GM18502 (cell line): ENCODE results near the gene ATP2B3.
A peak's percentile ranks its signal among the peaks of the same experiment; 100 is the strongest.

Source experiments
- ATAC-seq: cut with Tn5 transposase; IDR thresholded peaks from one replicate; pipeline ENCODE4 v1.9.1; 2021; ENCODE audit warnings: mild to moderate bottlenecking; ENCODE audit not compliant: unreplicated experiment, poor library complexity

Gene ATP2B3

DNA sequence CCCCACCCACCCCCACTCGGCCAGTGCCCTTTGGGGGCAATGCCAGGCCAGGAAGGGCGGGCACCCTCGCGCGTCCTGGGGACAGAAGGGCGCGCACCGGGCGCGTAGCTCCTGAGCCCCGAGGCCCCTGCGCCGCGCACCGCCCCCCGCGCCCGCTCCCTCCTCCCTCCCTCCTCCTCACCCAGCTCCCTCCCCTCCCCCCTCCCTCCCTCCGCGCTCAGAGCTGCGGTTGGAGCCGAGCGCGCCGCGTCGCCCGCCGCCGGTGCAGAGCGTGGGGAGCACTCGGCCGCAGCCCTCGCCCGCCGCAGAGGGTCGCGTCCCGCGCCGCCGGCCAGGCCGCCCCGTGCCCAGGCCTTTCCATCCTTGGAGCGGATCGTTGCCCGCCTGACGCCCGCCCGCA is at the start of gene ATP2B3:
ATP2B3 (plus strand) TSS at position 220 of the 400 bp plus-strand sequence. CDS start 18,606 bp downstream, outside the sequence.
- no peak for ATAC-seq

DNA sequence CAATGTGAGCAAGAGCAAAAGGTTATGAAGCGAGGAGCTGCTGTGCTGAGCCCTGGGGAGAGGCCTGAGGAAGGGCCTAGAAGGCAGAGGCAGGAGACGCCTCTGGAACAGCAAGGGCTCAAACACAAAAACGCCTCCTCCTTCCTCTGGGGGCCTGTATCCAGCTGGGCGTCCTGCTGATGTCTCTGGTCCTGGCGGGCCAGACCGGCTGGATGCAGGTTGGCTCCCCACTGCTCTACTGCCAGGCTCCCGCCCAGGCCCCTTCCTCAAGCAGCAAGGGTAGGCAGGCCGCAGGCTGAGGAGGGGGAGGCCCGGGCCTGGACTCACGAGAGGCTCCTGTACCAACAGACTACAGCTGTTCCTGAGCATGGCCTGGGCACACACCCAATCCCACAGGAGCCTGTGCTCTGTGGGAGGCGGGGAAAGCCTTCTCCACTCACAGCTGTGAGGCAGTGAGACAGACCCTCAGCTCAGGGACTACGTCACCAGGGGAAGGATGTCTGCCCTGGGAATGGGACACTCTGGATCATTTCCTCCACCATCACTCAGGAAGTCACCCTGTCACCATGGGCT is 49.3 kb upstream of the ATP2B3 start:
- no peak for ATAC-seq

DNA sequence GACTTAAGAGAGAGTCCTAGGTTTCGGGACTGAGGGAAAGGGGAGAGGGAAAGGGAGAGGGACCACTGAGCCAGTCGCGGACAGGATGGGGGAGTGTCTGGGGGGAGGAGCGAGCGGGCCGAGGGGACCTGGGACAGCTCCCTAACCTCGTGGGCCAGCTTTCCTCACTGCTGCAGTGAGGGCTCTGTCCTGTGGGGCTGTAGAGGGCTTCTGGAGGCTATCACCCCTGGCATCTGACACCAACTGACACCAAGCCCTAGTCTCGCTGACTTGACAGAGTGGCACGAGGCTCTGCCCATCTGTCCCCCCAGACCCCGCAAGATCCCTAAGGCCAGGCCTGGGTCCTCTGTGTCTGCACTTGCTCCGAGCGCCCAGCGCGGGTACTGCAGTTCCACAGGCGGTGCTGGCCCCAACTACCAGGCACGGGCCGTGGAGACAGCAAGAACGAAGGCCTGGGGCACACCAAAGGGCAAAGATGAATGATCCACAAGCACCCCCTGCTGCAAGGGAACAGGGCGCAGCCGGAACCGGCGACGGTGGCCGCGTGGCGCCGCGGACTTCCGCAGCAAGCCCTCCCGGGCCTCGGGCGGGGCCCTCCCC is 47.5 kb upstream of the ATP2B3 start:
- peak; percentile 40 for ATAC-seq

DNA sequence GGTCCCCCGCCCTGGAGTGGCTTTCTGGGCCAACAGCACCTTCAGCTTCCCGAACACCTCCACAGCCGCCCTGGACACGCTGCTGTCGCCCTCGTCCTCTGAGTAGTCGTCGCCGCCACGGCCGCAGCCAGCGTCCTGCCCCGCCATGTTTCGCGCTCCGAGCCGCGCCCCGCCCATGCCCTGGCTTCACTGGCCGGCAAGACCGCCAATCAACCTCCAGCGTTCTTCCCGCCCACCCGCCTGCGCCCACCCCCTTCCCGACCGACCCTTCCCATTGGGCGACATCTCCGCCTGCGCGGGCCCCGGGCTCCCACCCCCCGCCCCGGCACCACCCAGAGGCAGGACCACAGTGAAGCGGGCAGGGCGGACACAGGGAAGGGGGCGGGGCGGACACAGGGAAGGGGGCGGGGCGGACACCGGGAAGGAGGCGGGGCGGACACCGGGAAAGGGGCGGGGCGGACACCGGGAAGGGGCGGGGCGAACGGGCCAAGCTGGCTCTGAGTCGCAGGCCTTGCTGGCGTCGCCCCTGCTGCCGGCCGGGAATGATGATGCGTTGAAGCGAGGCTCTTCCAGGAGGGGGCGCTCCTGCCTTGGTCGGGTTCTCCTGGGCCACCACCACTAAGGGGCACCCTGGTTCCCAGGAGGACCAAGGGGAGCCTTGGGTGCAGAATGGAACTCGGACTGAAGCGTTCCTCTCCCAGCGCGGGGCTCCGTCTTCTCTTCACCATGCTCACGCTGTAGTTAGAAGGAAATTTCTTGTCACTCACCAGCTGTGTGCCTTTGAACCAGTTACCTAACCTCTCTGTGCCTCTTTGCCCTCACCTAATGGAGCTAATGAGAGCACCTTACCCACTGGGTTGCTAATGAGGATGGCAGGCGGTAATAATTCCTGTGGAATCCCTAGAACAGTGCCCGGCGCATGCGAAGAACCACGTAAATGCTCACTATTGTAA is 46.8 kb upstream of the ATP2B3 start, which contains the start of gene HAUS7:
HAUS7 (minus strand) TSS at position 166 of the 953 bp plus-strand sequence; CDS start at position 147, 19 bp downstream.
- ATAC-seq: peak; percentile 84

DNA sequence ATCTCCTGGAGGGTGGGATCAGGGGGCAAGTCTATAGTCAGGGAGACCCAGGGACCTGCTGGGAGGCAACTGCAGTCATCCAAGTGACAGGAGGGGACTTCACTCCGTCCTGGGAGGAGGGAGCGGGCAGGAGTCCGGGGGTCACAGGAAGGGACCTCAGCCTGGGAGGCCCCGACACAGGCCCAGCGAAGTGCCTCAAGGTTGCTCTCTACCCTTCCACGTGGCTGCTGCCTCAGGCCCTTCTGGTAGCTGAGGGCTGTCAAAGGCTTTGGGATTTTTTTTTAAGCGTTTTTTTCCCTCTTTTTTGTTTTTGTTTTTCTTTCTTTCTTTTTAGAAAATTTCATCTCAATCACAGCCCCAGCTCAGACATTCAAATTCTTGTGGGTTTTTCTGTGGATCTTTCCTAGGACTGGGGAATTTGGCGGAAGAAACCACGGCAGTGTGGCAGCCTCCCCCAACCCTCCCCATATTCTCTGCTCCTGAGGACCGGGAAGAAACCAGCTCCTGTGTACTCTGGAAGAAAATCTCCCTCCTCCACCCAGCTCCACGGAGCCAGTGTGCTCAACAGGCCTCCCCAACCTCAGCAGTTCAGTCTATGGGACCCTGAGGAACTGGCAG is 45.7 kb upstream of the ATP2B3 start:
- ATAC-seq: no peak

DNA sequence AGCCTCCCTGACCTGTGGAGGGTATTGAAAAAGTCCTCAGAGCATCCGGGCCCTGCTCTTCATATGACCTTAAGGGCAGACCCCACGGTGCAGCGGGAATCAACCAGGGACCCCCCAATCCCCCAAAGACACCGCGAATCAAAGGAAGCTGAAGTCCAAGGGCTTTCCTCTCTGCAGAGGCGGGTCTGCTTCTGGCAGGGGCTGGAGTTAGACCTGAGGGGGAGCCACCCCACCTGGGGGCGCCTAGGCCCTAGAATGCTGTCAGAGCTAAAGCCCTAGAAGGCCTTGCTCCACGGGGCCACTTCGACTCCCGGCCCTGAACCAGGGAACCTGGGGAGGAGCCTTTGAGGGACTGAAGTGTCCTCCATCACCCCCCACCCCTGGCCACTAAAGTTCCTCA is 44.3 kb upstream of the ATP2B3 start:
- ATAC-seq: no peak

DNA sequence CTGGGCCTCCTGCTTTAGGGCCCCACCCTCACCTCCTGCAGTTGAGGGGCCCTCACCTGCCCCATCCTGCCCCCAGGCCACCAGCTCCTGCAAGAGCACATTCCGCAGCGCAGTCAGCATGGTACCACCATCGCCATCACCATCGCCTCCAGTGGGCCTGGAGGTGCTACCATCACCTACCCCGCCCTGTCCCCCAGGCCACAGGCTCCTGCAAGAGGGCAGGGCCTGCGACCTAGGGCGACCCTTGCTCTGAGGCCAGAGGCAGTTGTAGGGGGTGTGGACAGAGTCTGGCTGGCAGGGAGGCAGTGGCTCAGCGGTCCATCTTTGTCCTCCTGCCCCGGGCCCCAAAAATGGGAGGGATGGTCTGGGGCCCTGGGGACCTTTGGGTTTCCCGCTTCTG is 43.2 kb upstream of the ATP2B3 start:
- ATAC-seq: no peak

DNA sequence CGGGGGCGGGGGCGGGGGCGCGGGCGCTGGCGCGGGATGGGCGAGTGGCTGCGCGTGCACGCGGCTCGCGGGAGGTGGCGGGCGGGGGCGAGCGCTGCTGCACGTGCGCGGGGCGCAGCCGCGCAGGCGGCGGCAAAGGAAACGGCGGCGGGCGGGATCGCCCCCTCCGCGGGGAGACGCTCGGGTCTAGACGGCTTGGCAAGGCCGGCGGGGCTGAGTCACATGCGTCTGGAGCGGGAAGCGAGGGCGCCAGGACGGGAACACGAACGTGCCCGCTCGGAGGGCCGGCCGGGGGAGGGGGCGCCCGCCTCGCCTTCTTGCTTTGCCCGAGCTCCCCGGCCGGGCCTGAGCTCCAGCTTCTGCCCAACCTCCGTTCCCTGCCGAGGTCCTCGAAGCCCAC is 42.7 kb upstream of the ATP2B3 start:
- no peak for ATAC-seq

DNA sequence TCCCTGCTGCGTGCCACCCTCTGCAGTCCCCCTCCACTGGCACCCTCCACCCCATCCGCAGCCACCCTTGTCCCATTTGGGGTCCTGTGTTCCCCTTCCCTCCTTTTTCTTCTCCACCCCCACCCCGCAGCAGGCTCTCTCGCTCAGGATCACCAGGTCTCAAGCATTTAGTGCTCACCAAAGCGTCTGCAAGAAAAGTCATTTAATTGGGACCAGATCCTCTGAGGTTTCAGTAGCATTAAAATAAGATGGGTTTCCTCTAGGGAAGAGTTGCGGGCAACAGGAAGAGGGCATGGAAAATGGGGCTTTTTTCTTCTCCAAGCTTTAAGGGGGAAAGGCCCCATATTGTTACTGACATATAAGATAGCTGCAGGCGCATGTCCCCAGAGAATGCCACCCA is 42.2 kb upstream of the ATP2B3 start:
- no peak for ATAC-seq

DNA sequence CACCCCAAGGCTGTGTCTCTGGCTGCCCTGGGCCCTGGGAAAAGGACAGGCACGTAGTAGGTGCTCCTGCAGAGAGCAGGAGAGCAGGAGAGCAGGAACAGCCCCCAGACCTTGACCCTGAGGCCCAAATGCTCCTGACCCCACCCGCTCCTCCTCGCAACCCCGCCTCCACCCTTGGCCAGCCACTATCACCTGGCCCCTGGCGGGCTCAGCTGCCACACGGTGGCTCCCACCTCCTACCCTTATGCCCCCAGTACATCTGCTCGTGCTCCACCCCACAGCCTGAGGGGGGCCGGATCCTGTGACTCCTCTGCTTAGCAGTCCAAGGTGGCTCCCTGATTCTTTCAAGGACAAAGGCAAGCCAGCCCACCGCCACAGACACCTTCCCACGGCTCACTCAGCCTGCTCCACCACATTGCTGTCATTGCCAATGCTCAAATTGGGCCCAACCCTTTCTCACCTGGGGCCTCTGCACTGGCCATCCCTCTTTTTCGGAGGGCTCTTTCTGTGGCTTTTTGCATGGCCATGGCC is 41.6 kb upstream of the ATP2B3 start:
- ATAC-seq: no peak

DNA sequence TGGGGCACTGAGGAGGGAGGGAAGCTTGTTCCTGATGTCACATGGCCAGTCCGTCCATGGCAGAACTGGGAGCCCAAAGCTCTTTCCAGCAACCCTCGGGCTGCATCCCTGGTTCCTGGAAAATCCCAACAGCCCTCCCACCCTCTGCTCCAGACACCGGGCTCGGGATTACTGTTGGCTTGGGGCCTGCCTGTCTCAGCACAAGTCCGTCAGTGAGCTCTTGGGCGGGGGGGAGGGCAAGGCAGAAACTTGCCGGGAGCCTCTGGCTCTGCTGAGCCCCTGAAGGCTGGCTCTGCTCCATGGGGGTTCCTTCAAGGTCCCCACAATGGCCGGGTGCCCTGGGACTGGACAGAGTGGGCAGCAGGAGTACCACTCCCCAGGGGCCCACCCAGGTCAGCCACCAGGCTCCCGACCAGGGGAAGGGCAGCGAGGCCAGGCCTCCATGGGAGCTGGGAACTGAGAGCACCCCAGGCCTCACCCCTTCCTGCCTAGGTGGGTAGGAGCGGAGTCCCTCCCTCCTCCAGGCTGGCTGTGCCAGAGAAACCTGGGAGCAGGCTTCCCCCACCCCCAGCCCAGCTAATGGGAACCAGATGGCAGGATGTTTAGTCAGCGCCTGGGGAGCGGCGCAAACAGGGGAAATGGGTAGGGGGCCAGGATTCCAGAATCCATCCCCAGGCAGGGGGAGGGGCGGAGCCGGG is 40.6 kb upstream of the ATP2B3 start:
- no peak for ATAC-seq

DNA sequence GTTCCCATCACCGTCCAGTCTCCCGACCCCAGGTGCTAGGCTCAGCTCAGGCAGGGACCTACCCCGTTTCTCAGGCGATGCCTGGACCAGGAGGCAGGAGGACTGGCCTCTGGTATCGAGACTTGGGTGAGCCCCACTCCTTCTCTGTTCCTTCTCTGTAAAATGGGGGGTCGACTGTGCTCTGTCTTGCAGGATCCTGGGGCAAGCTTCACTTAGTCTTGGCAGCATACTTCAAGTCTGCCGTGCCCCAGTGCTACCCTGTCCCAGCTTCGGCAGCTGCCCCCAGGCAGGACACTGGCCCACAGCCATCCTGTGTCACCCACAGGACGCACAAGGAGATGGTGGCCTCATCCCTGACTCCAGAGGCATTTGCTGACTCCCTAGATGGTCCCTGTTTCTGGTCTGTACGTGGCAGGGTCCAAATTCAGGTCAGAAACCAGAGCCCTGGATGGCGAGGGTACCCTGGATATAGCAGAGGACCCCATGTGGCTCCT is 40.0 kb upstream of the ATP2B3 start:
- no peak for ATAC-seq

DNA sequence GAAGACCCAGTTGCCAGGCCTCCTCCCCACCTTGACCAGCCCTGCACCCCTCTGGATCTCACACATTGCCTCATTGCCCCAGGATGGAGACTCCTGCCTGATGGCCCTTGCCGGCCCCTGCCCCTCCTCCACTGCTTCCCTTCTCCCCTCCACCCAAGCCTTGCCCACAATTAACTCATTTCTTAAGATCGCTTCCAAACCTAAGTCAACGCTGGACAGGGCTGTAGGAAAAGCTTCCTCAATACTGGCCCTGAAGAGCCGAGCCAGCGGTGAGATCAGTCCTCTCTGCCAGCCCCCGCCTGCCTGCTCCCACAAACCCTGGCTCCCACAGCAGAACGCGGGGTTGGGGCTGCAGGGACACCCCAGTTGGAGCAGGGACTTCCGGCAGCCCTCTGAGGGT is 39.5 kb upstream of the ATP2B3 start:
- ATAC-seq: no peak

DNA sequence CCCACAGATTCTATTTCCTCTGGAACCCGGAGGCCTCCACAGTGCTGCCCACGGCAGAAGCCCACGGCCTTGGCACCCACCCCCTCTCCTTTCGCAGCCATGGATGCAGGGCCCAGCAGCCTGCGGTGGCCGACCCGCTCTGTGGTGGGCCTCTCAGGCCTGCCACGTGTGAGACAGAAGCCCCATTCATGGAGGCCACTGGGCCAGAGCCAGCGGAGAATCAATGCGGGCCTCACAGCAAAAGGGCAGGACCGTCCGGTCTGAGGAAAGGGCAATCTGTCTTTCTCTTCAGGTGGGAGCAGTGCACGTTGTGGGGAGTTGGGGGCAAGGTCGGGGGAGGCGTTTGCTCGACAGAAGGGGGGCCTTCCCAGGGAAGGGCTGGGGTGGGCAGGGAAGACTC is 38.7 kb upstream of the ATP2B3 start:
- no peak for ATAC-seq

DNA sequence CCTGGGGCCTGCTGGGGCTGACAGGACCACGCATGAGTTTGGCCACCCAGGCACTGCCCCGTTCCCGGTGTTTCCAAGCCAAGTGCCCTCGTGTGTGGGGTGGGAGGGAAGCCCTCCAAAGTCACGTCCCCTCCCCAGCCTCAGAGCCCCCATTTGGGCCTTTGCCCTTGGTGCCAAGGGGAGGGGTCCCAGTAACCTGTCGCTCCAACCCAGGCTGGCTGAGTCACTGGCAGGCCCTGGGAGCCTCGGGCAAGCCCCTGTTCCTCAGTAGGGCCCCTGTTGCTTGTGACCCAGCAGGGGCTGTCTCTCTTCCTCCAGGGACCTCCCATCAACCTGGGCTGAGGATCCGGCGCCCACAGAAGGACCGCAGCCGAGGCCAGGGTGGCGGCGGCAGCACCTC is 36.4 kb upstream of the ATP2B3 start:
- ATAC-seq: no peak

DNA sequence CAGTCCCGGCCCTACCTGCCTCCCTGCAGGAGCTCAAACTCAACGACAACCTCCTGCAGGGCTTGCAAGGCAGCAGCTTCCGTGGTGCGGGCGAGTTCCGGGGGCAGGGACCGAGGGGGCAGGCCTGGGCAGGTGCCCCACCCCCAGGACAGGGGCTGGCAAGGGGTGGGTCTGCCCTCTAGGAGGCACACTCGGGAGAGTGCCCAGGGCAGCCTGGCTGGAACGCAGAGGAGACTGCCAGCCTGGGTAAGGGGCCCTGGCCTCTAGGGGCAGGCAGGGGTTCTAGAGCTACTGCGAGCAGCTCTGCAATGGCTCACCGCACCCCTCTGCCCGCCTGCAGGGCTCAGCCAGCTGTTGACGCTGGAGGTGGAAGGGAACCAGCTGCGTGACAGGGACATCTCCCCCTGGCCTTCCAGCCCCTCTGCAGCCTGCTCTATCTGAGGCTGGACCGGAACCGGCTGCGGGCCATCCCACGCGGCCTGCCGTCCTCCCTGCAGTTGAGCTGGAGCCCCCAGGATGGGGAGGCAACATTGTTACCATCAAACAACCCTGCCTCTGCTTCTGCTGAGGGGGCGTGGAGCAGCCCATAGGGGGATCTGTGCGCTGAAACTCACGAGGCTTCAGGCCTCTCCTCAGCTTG is 34.9 kb upstream of the ATP2B3 start:
- ATAC-seq: no peak

DNA sequence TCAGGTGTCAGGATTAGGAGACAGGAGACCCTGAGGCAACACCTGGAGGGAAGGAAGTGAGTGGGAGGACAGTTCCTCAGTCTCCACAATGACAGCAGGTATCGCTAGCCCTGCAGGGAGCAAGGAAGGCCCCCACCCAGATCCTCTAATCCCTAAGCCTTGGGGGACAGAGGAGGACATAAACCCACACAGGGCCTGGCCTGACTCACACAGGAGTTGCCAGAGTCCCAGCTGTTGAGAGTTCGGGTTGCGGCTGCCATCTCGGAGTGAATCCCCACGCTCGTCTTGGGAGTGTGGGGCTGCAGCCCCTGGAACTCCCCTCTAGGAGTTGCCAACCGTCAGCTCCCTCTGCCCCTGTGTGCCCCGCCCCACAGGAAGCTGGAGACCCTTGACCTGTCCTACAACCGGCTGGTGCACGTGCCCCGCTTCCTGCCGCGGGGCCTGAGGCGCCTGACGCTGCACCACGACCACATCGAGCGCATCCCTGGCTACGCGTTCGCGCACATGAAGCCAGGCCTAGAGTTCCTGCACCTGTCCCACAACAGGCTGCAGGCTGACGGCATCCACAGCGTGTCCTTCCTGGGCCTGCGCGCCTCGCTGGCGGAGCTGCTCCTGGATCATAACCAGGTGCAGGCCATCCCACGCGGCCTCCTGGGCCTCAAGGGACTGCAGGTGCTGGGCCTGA is 31.9 kb upstream of the ATP2B3 start:
- ATAC-seq: no peak

DNA sequence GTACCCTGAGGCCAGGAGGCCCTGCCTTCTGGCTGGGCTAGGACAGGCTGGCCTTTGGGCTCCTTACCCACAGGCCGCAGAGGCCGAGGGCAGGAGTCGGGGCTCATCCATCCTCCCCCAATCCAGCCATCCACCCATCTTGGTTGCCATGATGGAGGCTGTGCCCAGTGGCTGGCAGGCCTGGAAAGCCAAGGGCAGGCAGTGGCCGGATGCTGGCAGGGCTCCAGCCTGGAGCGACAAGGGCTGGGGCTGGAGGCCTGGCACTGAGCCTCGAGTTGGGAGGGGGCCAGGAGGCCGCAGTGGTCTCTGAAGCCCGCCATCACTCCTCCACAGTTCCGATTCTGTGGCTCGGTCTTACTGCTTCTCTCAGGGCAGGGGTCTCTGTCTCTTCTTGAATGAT is 31.3 kb upstream of the ATP2B3 start:
- no peak for ATAC-seq

DNA sequence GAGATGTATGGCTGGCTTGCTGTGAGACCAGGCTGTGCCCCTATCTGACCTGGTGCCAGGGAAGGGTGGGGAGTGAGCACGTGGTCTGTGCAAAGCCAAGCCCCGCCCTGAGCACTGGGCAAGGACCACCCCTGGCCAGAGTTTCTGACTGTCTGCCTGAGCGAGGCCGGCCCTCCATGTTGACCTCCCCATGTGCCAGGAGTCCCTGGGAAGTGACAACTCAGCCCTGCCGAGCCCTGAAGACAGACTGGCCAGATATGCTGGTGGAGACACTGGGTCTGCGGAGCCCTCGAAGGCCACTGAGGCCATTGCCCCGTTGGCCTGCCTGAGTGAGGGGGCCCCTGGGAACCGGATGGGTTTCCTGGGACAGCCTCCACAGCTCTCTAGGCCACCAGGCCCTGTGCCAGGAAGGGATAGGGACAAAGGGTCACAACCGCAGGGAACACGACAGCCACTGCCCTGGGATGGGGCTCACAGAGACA is 29.8 kb upstream of the ATP2B3 start:
- ATAC-seq: no peak
